IMR-90 (cell line): ENCODE results near the gene CDKN2C. TPM values are rescaled to one million over a fixed set of nuclear protein-coding genes. Genes with fewer than 3 reads are reported as not detected.
"Not testable (repeated sequence)": the region's sequence is repeated elsewhere in the genome, so short reads cannot be mapped to it uniquely, and the experiment has no call there.

Experiments used
- ATAC-seq: fragments of 200-7000 bp; cut with Tn5 transposase; 2 replicates; pipeline ENCODE4 v1.9.1; 2020; ENCODE audit warnings: low read depth, mild to moderate bottlenecking, moderate library complexity
- BruUV-seq: library from RNA; stranded (reverse); fragments of 400-500 nt; replicated peaks from 2 replicates; lab custom pipeline; 2021; lab: Mats Ljungman, UMichigan
- CTCF ChIA-PET: fragments of 300-600 bp; formaldehyde crosslinking; extraction: SDS; loops from one replicate; lab custom pipeline; 2021; ENCODE audit warnings: antibody characterized with exemption; lab: Yijun Ruan, JAX
- POLR2A ChIA-PET: fragments of 300-600 bp; sonication (Branson Sonifier 250); formaldehyde crosslinking; loops from one replicate; lab custom pipeline; 2022; ENCODE audit warnings: antibody characterized with exemption; ENCODE audit not compliant: unreplicated experiment; lab: Charles Lee
- DNase-seq: peaks from one replicate; pipeline ENCODE4 v3.0.0; 2013
- H2AFZ ChIP-seq: replicated peaks from 2 replicates; pipeline ENCODE3; 2013; ENCODE audit warnings: low read length, mild to moderate bottlenecking; ENCODE audit not compliant: poor library complexity
- H2AK5ac ChIP-seq: 2 replicates; pipeline ENCODE4 v1.6.1; 2013; ENCODE audit warnings: low read depth, low read length, inconsistent platforms
- H2AK9ac ChIP-seq: replicated peaks from 2 replicates; pipeline ENCODE3; 2013; ENCODE audit warnings: mild to moderate bottlenecking, low read depth, low read length, moderate library complexity; ENCODE audit not compliant: poor library complexity
- H2BK120ac ChIP-seq: 2 replicates; pipeline ENCODE4 v1.6.1; 2013; ENCODE audit warnings: low read depth, low read length, inconsistent platforms
- H2BK15ac ChIP-seq: 3 replicates; pipeline ENCODE4 v1.6.1; 2013; ENCODE audit warnings: low read depth, low read length, inconsistent platforms
- H2BK20ac ChIP-seq: 2 replicates; pipeline ENCODE4 v1.6.1; 2013; ENCODE audit warnings: low read depth, mild to moderate bottlenecking, inconsistent platforms, low read length, moderate library complexity
- H2BK5ac ChIP-seq: 2 replicates; pipeline ENCODE4 v1.6.1; 2013; ENCODE audit warnings: mild to moderate bottlenecking, low read depth, low read length, inconsistent platforms; ENCODE audit not compliant: poor library complexity, severe bottlenecking
- H3K14ac ChIP-seq: replicated peaks from 2 replicates; pipeline ENCODE4 v1.6.1; 2013; ENCODE audit warnings: low read depth, low read length, inconsistent platforms
- H3K18ac ChIP-seq: 2 replicates; pipeline ENCODE4 v1.6.1; 2013; ENCODE audit warnings: low read depth, low read length, control low read depth
- H3K23ac ChIP-seq: 2 replicates; pipeline ENCODE4 v1.6.1; 2013; ENCODE audit warnings: low read depth, low read length, inconsistent platforms
- H3K27ac ChIP-seq: 2 replicates; pipeline ENCODE4 v1.5.1; 2013; ENCODE audit warnings: mild to moderate bottlenecking, control low read depth, low read length; ENCODE audit not compliant: insufficient read depth
- H3K27me3 ChIP-seq: 2 replicates; pipeline ENCODE4 v1.6.1; 2013; ENCODE audit warnings: low read length; ENCODE audit not compliant: control insufficient read depth, insufficient read depth
- H3K36me3 ChIP-seq: 2 replicates; pipeline ENCODE4 v1.6.1; 2013; ENCODE audit warnings: low read length, mixed read lengths; ENCODE audit not compliant: control insufficient read depth, insufficient read depth
- H3K4ac ChIP-seq: 2 replicates; pipeline ENCODE4 v1.6.1; 2013; ENCODE audit warnings: low read depth, low read length, inconsistent platforms
- H3K4me1 ChIP-seq: 2 replicates; pipeline ENCODE4 v1.6.1; 2013; ENCODE audit warnings: low read length, mixed read lengths; ENCODE audit not compliant: control insufficient read depth, insufficient read depth
- H3K4me2 ChIP-seq: 2 replicates; pipeline ENCODE4 v1.6.1; 2013; ENCODE audit warnings: low read depth, mild to moderate bottlenecking, control low read depth, low read length, moderate library complexity
- H3K4me3 ChIP-seq: 2 replicates; pipeline ENCODE4 v1.5.1; 2013; ENCODE audit warnings: low read depth, mild to moderate bottlenecking, control low read depth, low read length, moderate library complexity; ENCODE audit not compliant: insufficient read depth
- H3K56ac ChIP-seq: 2 replicates; pipeline ENCODE4 v1.6.1; 2013; ENCODE audit warnings: low read length, inconsistent platforms; ENCODE audit not compliant: insufficient read depth; ENCODE audit errors: extremely low read depth
- H3K79me1 ChIP-seq, 2 experiments: 2 replicates each; pipeline ENCODE4 v1.6.1; 2013; ENCODE audit warnings: low read length in 2 of 2, inconsistent platforms in 1 of 2, low read depth in 1 of 2
- H3K9ac ChIP-seq: 2 replicates; pipeline ENCODE4 v1.6.1; 2013; ENCODE audit warnings: low read depth, low read length, control low read depth
- H3K9me1 ChIP-seq: 2 replicates; pipeline ENCODE4 v1.6.1; 2013; ENCODE audit warnings: low read length, inconsistent platforms; ENCODE audit not compliant: insufficient read depth
- H3K9me3 ChIP-seq: 2 replicates; pipeline ENCODE4 v1.6.1; 2013; ENCODE audit warnings: low read length; ENCODE audit not compliant: control insufficient read depth, insufficient read depth
- H4K20me1 ChIP-seq: 2 replicates; pipeline ENCODE4 v1.6.1; 2013; ENCODE audit warnings: low read length, inconsistent platforms; ENCODE audit not compliant: insufficient read depth
- H4K5ac ChIP-seq: 2 replicates; pipeline ENCODE4 v1.6.1; 2013; ENCODE audit warnings: mild to moderate bottlenecking, low read depth, low read length, control low read depth
- H4K8ac ChIP-seq, 2 experiments: 2 replicates each; pipeline ENCODE4 v1.6.1; 2013; ENCODE audit warnings: low read depth in 2 of 2, low read length in 2 of 2, control low read depth in 1 of 2, inconsistent platforms in 1 of 2
- H4K91ac ChIP-seq: 2 replicates; pipeline ENCODE4 v1.6.1; 2013; ENCODE audit warnings: low read depth, low read length, inconsistent platforms; ENCODE audit not compliant: insufficient read depth
- BHLHE40 ChIP-seq: fragments of 150-350 bp; IDR thresholded peaks from 2 replicates; pipeline ENCODE4 v1.6.1; 2016; ENCODE audit warnings: mild to moderate bottlenecking, low read depth, low read length
- CEBPB ChIP-seq: IDR thresholded peaks from 2 replicates; pipeline ENCODE4 v1.6.1; 2012; ENCODE audit warnings: low read depth, low read length, improper control_type of control experiment
- MAZ ChIP-seq: IDR thresholded peaks from 2 replicates; pipeline ENCODE4 v1.6.1; 2012; ENCODE audit warnings: low read depth, mild to moderate bottlenecking, low read length, improper control_type of control experiment, moderate library complexity, borderline replicate concordance
- MXI1 ChIP-seq: IDR thresholded peaks from 2 replicates; pipeline ENCODE4 v1.6.1; 2012; ENCODE audit warnings: low read depth, mild to moderate bottlenecking, low read length, moderate library complexity, borderline replicate concordance
- RCOR1 ChIP-seq: IDR thresholded peaks from 2 replicates; pipeline ENCODE4 v1.6.1; 2012; ENCODE audit warnings: mild to moderate bottlenecking, low read length, improper control_type of control experiment; ENCODE audit not compliant: insufficient replicate concordance
- SMC3 ChIP-seq: fragments of 150-350 bp; IDR thresholded peaks from 2 replicates; pipeline ENCODE4 v1.6.1; 2016; ENCODE audit warnings: low read depth, mild to moderate bottlenecking, antibody characterized with exemption, low read length, moderate library complexity
- WGBS, 2 experiments: methylation state at CpG; one replicate each; pipeline versions ENCODE4 v1.1.5 to v1.1.7; 2013; ENCODE audit warnings: missing lambda C conversion rate in 2 of 2; ENCODE audit not compliant: insufficient read length in 1 of 2; ENCODE audit errors: extremely low coverage in 2 of 2; 5-methylcytosine and 5-hydroxymethylcytosine counted together
- dilution Hi-C: fragments of 300-500 bp; cut with HindIII; formaldehyde crosslinking; loops from one replicate; pipeline ENCODE4 v1.14.3; 2018; ENCODE audit warnings: low sequenced_read_pairs; ENCODE audit not compliant: unreplicated experiment
- in situ Hi-C: fragments of 300-500 bp; cut with MboI; formaldehyde crosslinking; loops from 3 replicates; pipeline ENCODE4 v1.14.3; 2019; ENCODE audit warnings: low sequenced_read_pairs, inconsistent platforms, mixed read lengths
- intact Hi-C: fragments of 100-400 bp; cut with micrococcal nuclease; formaldehyde crosslinking; loops from 2 replicates; pipeline ENCODE4 v1.10.0; 2022
- polyA plus RNA-seq, 3 experiments: library from polyadenylated mRNA; depleted of rRNA; stranded (reverse); fragments of >200 nt; gene quantifications; 2 replicates each; pipeline ENCODE4 v1.2.3, GENCODE V29; 2012; ENCODE audit warnings: low replicate concordance in 1 of 3
- total RNA-seq: library from RNA; depleted of rRNA; stranded (reverse); fragments of >200 nt; gene quantifications from 2 replicates; pipeline ENCODE4 v1.2.3, GENCODE V29; 2012
- TF ChIP-seq, protein P1 (sequence below): fragments of 150-350 bp; IDR thresholded peaks from 2 replicates; pipeline ENCODE4 v1.6.1; 2016; ENCODE audit warnings: low read depth, mild to moderate bottlenecking, low read length, moderate library complexity, borderline replicate concordance

The CDKN2C gene
- total and polyA plus RNA-seq, 2 of the 4 experiments (the other 2 are of a cell fraction): 14.3 to 15.5 TPM

DNA sequence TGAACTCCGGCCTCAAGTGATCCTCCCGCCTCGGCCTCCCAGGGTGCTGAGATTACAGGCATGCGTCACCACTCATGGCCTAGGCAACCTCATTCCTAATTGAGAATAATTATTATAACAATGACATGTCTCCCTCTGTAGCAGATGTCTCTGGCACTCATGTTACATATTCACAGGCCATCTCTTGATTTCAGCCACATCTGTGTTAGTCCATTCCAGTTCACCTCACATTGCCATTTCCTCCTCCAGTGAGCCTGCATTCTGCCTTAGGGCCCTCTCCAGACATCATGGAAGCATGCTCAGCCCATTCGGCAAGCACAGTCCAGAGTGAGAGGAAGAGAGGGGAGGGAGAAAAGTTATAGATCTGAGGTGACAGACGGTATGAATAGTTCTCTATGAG, 32.5 kb downstream of the CDKN2C start:
- WGBS, 2 experiments: no CpG with 5 or more reads among the region's 6 CpGs
- Histone ChIP-seq H4K91ac (no peak overlapping the region), H3K4me3 (no peak overlapping the region), H3K27me3 (no peaks in the 10 kb centered on the region), H2BK15ac (no peak overlapping the region), H2AFZ (no peak overlapping the region), H3K56ac (no peak overlapping the region), H3K79me1 (no peaks in the 10 kb centered on the region), H4K8ac (no peak overlapping the region), H3K18ac (no peak overlapping the region), H3K4me2 (no peak overlapping the region), H3K9me3 (no peaks in the 10 kb centered on the region), H3K14ac (no peak overlapping the region), H3K9me1 (no peaks in the 10 kb centered on the region), H2BK5ac (no peak overlapping the region), H3K4ac (no peak overlapping the region), H2AK5ac (no peak overlapping the region), H3K27ac (no peak overlapping the region), H4K20me1 (no peaks in the 10 kb centered on the region), H4K5ac (no peak overlapping the region), H2AK9ac (no peak overlapping the region), H3K23ac (no peak overlapping the region), H2BK120ac (no peak overlapping the region), H3K4me1 (no peaks in the 10 kb centered on the region), H3K36me3 (no peaks in the 10 kb centered on the region), H2BK20ac (no peak overlapping the region), H3K9ac (no peak overlapping the region)
- ATAC-seq: no peak
- no peak for TF ChIP-seq CEBPB
- no peak for TF ChIP-seq RCOR1
- no peak for TF ChIP-seq BHLHE40
- no peak for TF ChIP-seq MAZ
- TF ChIP-seq, protein P1, sequence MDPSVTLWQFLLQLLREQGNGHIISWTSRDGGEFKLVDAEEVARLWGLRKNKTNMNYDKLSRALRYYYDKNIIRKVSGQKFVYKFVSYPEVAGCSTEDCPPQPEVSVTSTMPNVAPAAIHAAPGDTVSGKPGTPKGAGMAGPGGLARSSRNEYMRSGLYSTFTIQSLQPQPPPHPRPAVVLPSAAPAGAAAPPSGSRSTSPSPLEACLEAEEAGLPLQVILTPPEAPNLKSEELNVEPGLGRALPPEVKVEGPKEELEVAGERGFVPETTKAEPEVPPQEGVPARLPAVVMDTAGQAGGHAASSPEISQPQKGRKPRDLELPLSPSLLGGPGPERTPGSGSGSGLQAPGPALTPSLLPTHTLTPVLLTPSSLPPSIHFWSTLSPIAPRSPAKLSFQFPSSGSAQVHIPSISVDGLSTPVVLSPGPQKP: no peak
- no peak for TF ChIP-seq MXI1
- TF ChIP-seq SMC3: no peak
- BruUV-seq: no TSS peak
- in situ Hi-C loops (no loop called here), intact Hi-C loops (no loop called here), dilution Hi-C loops (no loop called here)
- ChIA-PET POLR2A (no interaction called here), CTCF (no interaction called here)
- DNase-seq: no peak

DNA sequence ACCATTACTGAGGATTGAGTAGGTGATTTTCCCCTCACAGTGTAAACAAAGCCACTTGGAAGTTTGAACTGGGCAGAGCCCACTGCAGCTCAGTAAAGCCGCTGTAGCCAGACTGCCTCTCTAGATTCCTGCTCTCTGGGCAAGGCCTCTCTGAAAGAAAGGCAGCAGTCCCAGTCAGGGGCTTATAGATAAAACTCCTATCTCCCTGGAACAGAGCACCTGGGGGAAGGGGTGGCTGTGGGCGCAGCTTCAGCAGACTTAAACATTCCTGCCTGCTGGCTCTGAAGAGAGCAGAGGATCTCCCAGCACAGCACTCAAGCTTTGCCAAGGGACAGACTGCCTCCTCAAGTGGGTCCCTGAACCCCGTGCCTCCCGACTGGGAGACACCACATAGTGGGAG, 35.5 kb downstream of the CDKN2C start:
- intact Hi-C loops, H2BK20ac ChIP-seq, H3K4ac ChIP-seq, ATAC-seq, H2BK15ac ChIP-seq, H3K23ac ChIP-seq, BruUV-seq, dilution Hi-C loops, H4K20me1 ChIP-seq, H2BK120ac ChIP-seq, H3K9me3 ChIP-seq, H4K5ac ChIP-seq, H3K18ac ChIP-seq, H3K56ac ChIP-seq, H3K79me1 ChIP-seq, H3K4me3 ChIP-seq, H4K91ac ChIP-seq, H3K27me3 ChIP-seq, H3K4me1 ChIP-seq, H3K9ac ChIP-seq, H4K8ac ChIP-seq, H3K27ac ChIP-seq, H3K9me1 ChIP-seq, H3K36me3 ChIP-seq, H2BK5ac ChIP-seq, in situ Hi-C loops, H3K14ac ChIP-seq, H3K4me2 ChIP-seq, POLR2A ChIA-PET, DNase-seq, H2AK5ac ChIP-seq, H2AFZ ChIP-seq, H2AK9ac ChIP-seq: not testable (repeated sequence)
- CTCF ChIA-PET: interaction anchor here (0.5 kb wide), 1 partner anchor 110 kb away, joined by 3 read pairs; no protein-coding TSS in a partner anchor
- WGBS, 2 experiments: 100% methylated on average over 2 of the region's 4 CpGs; no CpG with 5 or more reads in 1 of the 2 experiments
